COLO668 (cell line): ENCODE results near the gene PDPN.

Experiments used
- DNase-seq: peaks from one replicate; lab custom pipeline; 2025; ENCODE audit not compliant: unreplicated experiment; lab: John Stamatoyannopoulos, UW

The PDPN gene

DNA sequence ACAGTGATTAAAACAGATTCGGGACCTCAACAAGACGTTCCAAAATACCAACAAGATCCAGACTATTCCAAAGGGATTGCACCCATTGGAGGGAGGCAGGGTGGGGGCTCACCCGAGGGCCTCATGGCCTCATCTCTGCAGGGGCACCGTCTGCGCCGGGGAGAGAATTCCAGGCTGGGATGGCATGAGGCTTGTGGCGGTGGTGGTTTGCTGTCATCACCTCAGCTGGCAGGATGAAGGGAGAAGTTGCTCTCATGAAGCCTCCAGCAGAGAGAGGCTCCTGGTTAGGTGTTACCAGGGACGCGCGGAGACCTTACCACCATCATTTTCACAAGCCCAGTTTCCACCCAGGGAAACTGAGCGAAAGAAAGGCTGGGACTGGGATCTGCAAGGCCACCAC is 6.7 kb upstream of the PDPN start:
- no peak for DNase-seq

DNA sequence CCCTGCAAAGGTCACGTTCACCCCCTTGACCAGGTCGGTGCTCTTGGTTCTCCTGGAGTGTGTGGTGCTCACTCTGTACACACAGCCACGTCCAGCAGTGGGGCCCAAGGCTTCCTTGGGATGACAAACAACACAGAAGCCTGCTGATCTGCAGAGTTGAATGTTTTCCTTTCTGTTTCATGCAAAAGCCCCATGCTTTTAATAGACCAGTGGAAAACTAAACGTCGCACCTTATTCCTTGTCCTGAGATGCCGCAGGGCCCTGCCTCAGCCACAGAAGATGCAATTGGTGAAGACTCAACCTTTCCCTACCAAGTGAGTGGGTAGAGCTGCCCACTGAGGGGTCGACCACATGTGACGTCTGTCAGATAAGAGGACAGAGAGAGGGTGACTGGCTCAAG is 5.8 kb upstream of the PDPN start:
- no peak for DNase-seq

GRCh38 chr1:13581446-13581845 is 2.2 kb upstream of the PDPN start:
- no peak for DNase-seq

DNA sequence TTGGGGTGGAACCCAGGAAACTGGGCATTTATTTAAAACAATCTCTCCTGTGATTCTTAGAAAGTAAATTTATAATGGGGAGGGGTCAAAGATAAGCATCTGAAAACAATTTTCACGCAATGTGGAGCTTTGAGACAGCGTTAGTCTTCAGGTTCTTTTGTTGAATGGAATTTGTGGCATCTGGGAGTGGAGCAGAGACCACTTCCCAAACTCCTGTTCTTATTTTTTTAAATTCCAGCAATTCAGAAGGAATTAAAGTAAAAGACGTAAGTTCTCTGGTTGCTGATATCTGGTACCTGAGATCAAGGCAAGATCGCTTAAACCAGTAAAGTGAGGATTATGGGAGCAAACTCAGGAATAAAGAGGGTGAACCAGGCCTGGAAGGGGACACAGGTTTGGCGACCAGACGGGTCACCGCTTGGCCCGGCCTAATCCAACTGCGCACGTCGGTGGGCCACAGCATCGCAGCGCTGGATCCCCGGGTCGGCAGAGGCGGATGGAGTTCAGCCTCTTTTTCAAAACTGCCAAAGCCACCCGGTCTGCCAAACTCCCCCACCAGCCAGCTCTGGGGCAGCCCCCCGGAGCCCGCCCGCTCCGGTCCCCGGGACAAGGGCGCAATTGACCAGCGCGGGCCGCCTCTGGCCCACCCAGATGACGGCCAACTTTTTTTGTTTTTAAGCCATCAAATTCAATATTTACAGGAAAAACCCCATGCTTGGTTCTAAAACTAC is 754 bp upstream of the PDPN start:
- no peak for DNase-seq

DNA sequence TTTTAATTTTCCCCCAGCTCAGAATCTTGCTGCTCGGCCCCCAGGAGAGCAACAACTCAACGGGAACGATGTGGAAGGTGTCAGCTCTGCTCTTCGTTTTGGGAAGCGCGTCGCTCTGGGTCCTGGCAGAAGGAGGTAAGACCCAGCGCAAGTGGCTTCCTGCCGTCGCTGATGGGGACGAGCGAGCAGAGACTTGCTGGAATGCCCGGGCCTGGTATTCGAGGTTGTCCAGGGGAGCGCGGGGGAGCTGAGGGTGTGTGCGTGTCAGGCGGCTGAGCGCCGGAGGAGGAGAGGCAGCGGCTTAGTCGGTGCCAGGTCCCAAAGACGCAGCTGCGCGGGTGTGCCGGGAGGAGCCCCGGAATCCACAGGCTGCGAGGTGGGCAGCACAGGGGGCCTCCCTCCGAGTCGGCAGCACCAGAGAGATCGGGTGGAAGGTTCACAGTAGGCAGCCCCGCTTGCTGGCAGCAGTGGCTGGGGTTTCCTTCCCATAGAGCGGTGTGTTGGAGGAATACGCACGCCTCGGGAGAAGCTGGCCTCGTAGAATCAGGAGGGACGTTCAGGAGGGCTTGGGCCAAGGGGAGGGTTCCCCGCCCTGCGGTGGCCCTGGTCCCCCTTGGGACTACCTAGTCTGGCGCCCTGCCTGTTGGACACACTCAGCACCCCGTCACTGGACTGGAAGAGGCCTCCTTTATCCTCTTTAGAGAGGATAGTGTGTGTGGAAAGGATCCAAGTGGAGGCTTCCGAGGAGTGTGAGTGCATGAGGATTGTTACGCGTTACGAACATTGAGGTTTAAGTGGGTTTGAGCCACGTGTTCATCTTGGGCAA is 547 bp downstream of the PDPN start:
- DNase-seq: no peak

GRCh38 chr1:13584876-13585611 is 1.4 kb downstream of the PDPN start:
- DNase-seq: no peak

DNA sequence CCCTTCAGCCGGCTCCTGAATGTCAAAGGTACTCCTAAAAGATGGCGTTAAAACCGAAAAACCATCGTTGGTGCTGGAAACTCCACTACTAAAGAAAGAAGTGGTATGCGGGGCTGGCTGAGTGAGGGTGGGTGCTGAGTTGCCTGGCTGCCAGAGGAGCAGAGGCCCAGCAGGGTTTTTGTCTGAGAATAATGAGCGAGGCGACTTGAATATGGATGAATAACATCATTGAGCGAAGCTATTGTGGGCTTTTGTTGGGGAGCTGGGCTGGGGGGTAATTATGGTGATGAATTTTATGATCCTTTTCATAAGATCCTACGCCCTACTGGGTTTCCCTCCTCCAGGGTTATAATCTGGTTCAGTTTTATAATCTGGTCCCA is 2.0 kb downstream of the PDPN start:
- no peak for DNase-seq

- no peak for DNase-seq
Observed at GRCh38 chr1:13586001-13586400, 2.4 kb downstream of the PDPN start.

- no peak for DNase-seq
Observed at GRCh38 chr1:13587256-13588030, 3.8 kb downstream of the PDPN start.

- DNase-seq: no peak
Observed at GRCh38 chr1:13588946-13589796, 5.5 kb downstream of the PDPN start.

GRCh38 chr1:13590486-13590885 is 6.9 kb downstream of the PDPN start:
- DNase-seq: no peak

DNA sequence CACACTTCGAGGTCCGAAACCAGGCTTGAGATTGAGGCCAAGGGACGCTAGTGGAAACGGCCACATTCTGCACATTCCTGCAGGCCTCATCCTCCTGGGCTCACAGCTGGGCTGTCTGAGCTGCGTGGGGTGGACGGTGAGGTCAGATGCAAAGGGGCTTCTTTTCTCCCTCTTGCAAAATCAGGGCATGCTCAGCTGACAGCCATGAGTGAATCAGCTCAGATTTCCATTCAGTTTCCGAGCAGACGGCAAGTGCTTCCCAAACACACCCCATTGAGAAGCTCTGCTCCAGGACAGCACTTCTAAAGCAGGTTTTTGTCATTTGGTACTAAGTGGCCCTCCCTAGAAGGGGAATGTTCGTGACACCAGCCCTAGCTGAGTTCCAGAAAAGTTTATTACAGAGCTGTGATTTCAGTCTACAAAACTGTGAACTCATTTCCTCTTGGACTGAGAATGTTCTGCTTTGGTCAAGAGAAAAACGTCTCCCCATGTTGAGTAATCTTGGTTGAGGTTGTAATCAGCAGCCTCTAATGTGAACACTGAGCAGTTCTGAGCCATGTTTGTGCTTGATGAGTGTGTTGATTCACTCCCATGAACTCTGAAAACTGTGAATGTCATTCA is 10.0 kb downstream of the PDPN start:
- no peak for DNase-seq

DNA sequence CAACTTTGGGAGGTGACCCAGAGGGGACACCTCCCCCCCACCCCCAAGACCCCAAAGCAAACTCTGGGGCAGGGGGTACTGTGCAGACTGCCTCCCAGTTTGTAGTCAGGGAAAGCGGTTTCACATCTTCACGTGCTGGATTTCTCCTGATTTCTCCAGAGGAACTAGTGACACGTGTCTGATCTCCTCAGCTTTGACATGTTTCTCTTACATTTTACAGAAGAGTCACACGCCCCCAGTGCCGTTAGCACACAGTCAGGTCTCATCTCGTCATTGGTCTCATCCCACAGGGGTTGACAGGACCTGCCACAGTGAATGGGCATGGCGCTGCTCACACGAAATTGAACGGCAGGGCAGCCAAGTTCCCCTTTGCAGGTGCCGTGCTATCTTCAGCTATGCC is 11.8 kb downstream of the PDPN start:
- DNase-seq: no peak

GRCh38 chr1:13597166-13597565 is 13.5 kb downstream of the PDPN start:
- no peak for DNase-seq

GRCh38 chr1:13600762-13601453 is 17.3 kb downstream of the PDPN start:
- no peak for DNase-seq

DNA sequence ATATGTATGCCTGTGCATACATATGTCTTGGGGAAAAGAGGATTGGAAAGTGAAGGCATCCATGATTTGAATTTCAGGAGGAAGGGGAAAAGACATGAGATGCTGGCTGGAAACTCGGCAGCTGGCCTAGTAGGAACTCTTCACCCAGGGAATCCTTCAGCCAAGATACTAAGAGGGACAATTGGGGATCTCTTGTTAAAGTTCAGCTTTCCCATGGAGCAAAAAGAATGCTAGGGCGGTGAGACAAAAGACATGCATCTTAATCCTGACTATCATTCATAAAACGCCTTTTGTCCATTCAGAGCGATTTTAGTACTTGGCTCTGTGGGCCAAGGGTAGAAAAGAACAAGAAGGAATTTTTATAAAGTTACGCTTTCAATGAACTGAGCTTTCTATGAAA is 20.5 kb downstream of the PDPN start:
- DNase-seq: no peak

- no peak for DNase-seq
Observed at GRCh38 chr1:13604721-13605120, 21.1 kb downstream of the PDPN start.

DNA sequence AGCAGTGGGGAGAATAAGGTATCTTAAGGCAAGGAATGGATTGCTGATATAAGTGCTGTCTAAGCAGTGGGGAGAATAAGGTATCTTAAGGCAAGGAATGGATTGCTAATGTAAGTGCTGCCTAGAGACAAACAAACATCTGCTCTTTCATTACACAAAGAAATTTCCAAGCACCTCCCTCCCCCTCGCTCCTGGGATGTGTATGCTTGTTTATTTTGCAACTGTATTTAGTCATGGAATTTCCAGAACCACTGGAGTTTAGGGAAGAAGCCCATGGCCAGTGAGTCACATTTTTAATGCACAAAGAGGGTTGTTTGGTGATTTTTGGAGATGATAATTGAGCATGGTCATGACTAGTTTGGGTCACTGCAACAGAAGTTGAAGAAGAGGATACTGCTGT is 21.5 kb downstream of the PDPN start:
- DNase-seq: no peak

GRCh38 chr1:13607002-13607401 is 23.4 kb downstream of the PDPN start:
- no peak for DNase-seq
